Trophoblast cell (in vitro differentiated cells and primary cell): Measurements from ENCODE around the gene PSMD5.

Experiments
- DNase-seq, 2 donors: peaks; one replicate each; pipeline ENCODE4 v3.0.0-alpha.2; 2016
- H2AFZ ChIP-seq: 2 replicates; pipeline ENCODE4 v1.6.1; 2013; ENCODE audit warnings: low read length, moderate library complexity, mild to moderate bottlenecking; ENCODE audit not compliant: insufficient read depth, poor library complexity
- H2AK5ac ChIP-seq: 2 replicates; pipeline ENCODE4 v1.6.1; 2013; ENCODE audit warnings: mild to moderate bottlenecking, low read length
- H2BK120ac ChIP-seq: 2 replicates; pipeline ENCODE4 v1.6.1; 2013; ENCODE audit warnings: low read length, mild to moderate bottlenecking, moderate library complexity; ENCODE audit not compliant: insufficient read depth, poor library complexity
- H2BK12ac ChIP-seq: 2 replicates; pipeline ENCODE4 v1.6.1; 2013; ENCODE audit warnings: mild to moderate bottlenecking, low read length, moderate library complexity
- H2BK5ac ChIP-seq: 2 replicates; pipeline ENCODE4 v1.6.1; 2013; ENCODE audit warnings: low read length, low read depth, moderate library complexity, mild to moderate bottlenecking; ENCODE audit not compliant: poor library complexity
- H3K14ac ChIP-seq: 2 replicates; pipeline ENCODE4 v1.6.1; 2013; ENCODE audit warnings: mild to moderate bottlenecking, low read length
- H3K18ac ChIP-seq: 2 replicates; pipeline ENCODE4 v1.6.1; 2013; ENCODE audit warnings: mild to moderate bottlenecking, low read length
- H3K23ac ChIP-seq: 2 replicates; pipeline ENCODE4 v1.6.1; 2013; ENCODE audit warnings: low read length
- H3K27ac ChIP-seq: 2 replicates; pipeline ENCODE4 v1.5.1; 2013; ENCODE audit warnings: low read depth, mild to moderate bottlenecking, inconsistent platforms, low read length, moderate library complexity
- H3K27me3 ChIP-seq: 2 replicates; pipeline ENCODE4 v1.6.1; 2013; ENCODE audit warnings: inconsistent platforms, mild to moderate bottlenecking, low read length, moderate library complexity; ENCODE audit not compliant: insufficient read depth
- H3K36me3 ChIP-seq, 2 experiments: 1 replicate in 1 of 2; 2 replicates in 1 of 2; pipeline ENCODE4 v1.6.1; 2013; ENCODE audit warnings: low read length in 2 of 2, mild to moderate bottlenecking in 2 of 2, moderate library complexity in 1 of 2; ENCODE audit not compliant: insufficient read depth in 2 of 2, control insufficient read depth in 1 of 2
- H3K4ac ChIP-seq: 2 replicates; pipeline ENCODE4 v1.6.1; 2013; ENCODE audit warnings: low read depth, mild to moderate bottlenecking, low read length, moderate library complexity
- H3K4me1 ChIP-seq, 2 experiments: 1 replicate in 1 of 2; 2 replicates in 1 of 2; pipeline ENCODE4 v1.6.1; 2013; ENCODE audit warnings: low read length in 2 of 2, mild to moderate bottlenecking in 2 of 2, moderate library complexity in 1 of 2; ENCODE audit not compliant: insufficient read depth in 2 of 2, control insufficient read depth in 1 of 2
- H3K4me2 ChIP-seq: 2 replicates; pipeline ENCODE4 v1.6.1; 2013; ENCODE audit warnings: inconsistent platforms, mild to moderate bottlenecking, low read length, moderate library complexity
- H3K4me3 ChIP-seq: 2 replicates; pipeline ENCODE4 v1.5.1; 2013; ENCODE audit warnings: mild to moderate bottlenecking, low read depth, low read length, inconsistent platforms
- H3K79me1 ChIP-seq: one replicate; pipeline ENCODE4 v1.6.1; 2013; ENCODE audit warnings: low read length
- H3K79me2 ChIP-seq: 2 replicates; pipeline ENCODE4 v1.6.1; 2013; ENCODE audit warnings: low read length, mild to moderate bottlenecking; ENCODE audit not compliant: control insufficient read depth, insufficient read depth, poor library complexity
- H3K9ac ChIP-seq: 2 replicates; pipeline ENCODE4 v1.6.1; 2013; ENCODE audit warnings: mild to moderate bottlenecking, low read length
- H3K9me3 ChIP-seq: 2 replicates; pipeline ENCODE4 v1.6.1; 2013; ENCODE audit warnings: low read depth, mild to moderate bottlenecking, control low read depth, inconsistent platforms, low read length; ENCODE audit not compliant: insufficient read depth
- H4K12ac ChIP-seq: 2 replicates; pipeline ENCODE4 v1.6.1; 2013; ENCODE audit warnings: low read depth, mild to moderate bottlenecking, low read length, moderate library complexity
- H4K8ac ChIP-seq: 2 replicates; pipeline ENCODE4 v1.6.1; 2013; ENCODE audit warnings: low read depth, mild to moderate bottlenecking, low read length, moderate library complexity
- H4K91ac ChIP-seq: one replicate; pipeline ENCODE4 v1.6.1; 2013; ENCODE audit warnings: low read depth, mild to moderate bottlenecking, low read length, moderate library complexity
- WGBS: extraction: QIAGEN DNeasy Blood & Tissue Kit; methylation state at CpG from one replicate; pipeline ENCODE4 v1.1.7; 2013; ENCODE audit warnings: missing lambda C conversion rate; ENCODE audit not compliant: insufficient read length, insufficient coverage; ENCODE audit errors: extremely low coverage; 5-methylcytosine and 5-hydroxymethylcytosine counted together

PSMD5 gene

GRCh38 chr9:120869360-120869687, 26.6 kb upstream of the PSMD5 start:
- H3K4me3 ChIP-seq, result peak overlapping the region; percentile 76
- H3K79me2 ChIP-seq, result peaks cover 2% of the 10 kb centered on the region
- H2BK12ac ChIP-seq, result no peak overlapping the region
- no peak overlapping the region for H3K27ac ChIP-seq
- no peak overlapping the region for H4K91ac ChIP-seq
- H2AK5ac ChIP-seq, result no peak overlapping the region
- H4K8ac ChIP-seq, result peak overlapping the region; percentile 16
- no peak overlapping the region for H2BK120ac ChIP-seq
- no peak for DNase-seq
- H3K79me1 ChIP-seq, result peaks cover 2% of the 10 kb centered on the region
- H3K27me3 ChIP-seq, result no peaks in the 10 kb centered on the region
- no CpG with 5 or more reads among the region's 10 CpGs for WGBS
- no peak overlapping the region for H3K14ac ChIP-seq
- H2BK5ac ChIP-seq, result no peak overlapping the region
- H3K4me1 ChIP-seq, result peaks cover 2 to 4% of the 10 kb centered on the region in 2 experiments
- H3K4ac ChIP-seq, result no peak overlapping the region
- peak overlapping the region; percentile 1 for H3K18ac ChIP-seq
- H3K9ac ChIP-seq, result peak overlapping the region; percentile 76
- H4K12ac ChIP-seq, result peak overlapping the region; percentile 0
- H3K9me3 ChIP-seq, result peaks cover 5% of the 10 kb centered on the region
- H3K23ac ChIP-seq, result no peak overlapping the region
- H3K4me2 ChIP-seq, result peak overlapping the region; percentile 98
- peak overlapping the region; percentile 23 for H2AFZ ChIP-seq
- peaks cover 4 to 9% of the 10 kb centered on the region in 2 experiments for H3K36me3 ChIP-seq

DNA sequence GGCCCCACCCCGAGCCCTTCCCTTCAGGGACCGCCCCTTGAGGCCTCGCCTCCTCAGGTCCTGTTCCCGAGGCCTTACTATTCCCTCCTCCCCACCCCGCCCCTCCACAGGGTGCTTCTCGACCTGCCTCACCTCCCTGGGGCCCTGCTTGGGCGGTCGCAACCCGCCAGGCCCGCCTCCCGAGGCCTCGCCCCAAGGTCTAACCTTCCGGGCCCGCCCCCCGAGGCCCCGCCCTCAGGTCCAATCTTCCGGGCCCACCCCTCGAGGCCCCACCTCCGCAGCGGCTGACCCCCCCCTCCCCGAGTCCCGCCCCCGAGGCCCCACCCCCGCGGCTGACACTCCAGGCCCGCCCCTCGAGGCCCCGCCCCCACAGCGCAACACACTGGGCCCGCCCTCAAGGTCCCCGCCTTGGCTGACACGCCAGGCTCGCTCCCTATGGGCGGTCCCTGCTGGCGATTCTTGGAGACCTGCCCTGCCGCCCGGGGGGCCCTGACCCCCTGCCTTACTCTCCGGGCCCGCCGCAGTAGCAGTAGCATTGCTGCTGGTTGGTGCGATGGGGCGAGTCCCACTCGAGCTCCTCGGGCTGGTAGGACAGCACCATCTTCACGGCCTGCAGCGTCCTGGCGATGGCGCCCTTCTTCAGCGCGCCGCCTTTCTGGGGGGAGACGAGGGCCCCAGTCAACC, 26.1 kb upstream of the PSMD5 start:
- peak overlapping the region; percentile 76 for H3K4me3 ChIP-seq
- H3K9me3 ChIP-seq, result peaks cover 4% of the 10 kb centered on the region
- H3K36me3 ChIP-seq, result peaks cover 2 to 6% of the 10 kb centered on the region in 2 experiments
- no peaks in the 10 kb centered on the region for H3K27me3 ChIP-seq
- no peak overlapping the region for H3K4ac ChIP-seq
- no peak overlapping the region for H4K91ac ChIP-seq
- peak overlapping the region; percentile 37 for H4K8ac ChIP-seq
- H3K14ac ChIP-seq, result no peak overlapping the region
- H3K4me2 ChIP-seq, result peak overlapping the region; percentile 98
- peak overlapping the region; percentile 1 for H3K18ac ChIP-seq
- no peak overlapping the region for H3K27ac ChIP-seq
- H3K23ac ChIP-seq, result no peak overlapping the region
- peaks cover 2% of the 10 kb centered on the region for H3K79me1 ChIP-seq
- no peak overlapping the region for H2BK12ac ChIP-seq
- no peak overlapping the region for H2AK5ac ChIP-seq
- H3K79me2 ChIP-seq, result peaks cover 2% of the 10 kb centered on the region
- H3K4me1 ChIP-seq, result peaks cover 2 to 4% of the 10 kb centered on the region in 2 experiments
- peak overlapping the region; percentile 76 for H3K9ac ChIP-seq
- no peak overlapping the region for H2BK120ac ChIP-seq
- no CpG with 5 or more reads among the region's 52 CpGs for WGBS
- H2AFZ ChIP-seq, result peak overlapping the region; percentile 23
- peak overlapping the region; percentile 0 for H4K12ac ChIP-seq
- H2BK5ac ChIP-seq, result no peak overlapping the region
- DNase-seq, result peak; percentile 95 to 96

DNA sequence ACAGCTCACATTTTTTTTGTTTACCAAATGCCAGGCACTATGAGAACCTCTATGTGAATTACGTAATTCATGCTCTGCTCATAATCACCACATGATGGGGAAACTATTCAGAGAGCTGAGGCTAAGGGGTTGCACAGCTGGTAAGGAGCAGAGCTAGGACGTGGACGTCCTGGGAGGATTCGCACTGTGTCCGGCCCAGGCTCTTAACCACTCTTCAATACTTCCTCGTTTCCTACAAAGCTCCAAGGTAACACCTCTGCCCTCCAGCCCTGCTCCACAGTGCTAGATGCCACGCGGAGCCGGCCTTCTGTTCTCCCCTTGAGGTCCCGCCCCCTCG, 25.6 kb upstream of the PSMD5 start:
- Histone ChIP-seq H3K4me2 (peak overlapping the region; percentile 55), H3K23ac (no peak overlapping the region), H2AK5ac (no peak overlapping the region), H4K12ac (peak overlapping the region; percentile 67), H3K9ac (no peak overlapping the region), H3K36me3 (peaks cover 2 to 5% of the 10 kb centered on the region in 2 experiments), H3K4me1 (peaks cover 2 to 4% of the 10 kb centered on the region in 2 experiments), H3K27me3 (no peaks in the 10 kb centered on the region), H2BK5ac (no peak overlapping the region), H3K79me1 (peaks cover 2% of the 10 kb centered on the region), H4K91ac (peak overlapping the region; percentile 26), H3K4me3 (peak overlapping the region; percentile 51), H2BK12ac (no peak overlapping the region), H3K18ac (no peak overlapping the region), H4K8ac (peak overlapping the region; percentile 37), H3K79me2 (peaks cover 2% of the 10 kb centered on the region), H2BK120ac (no peak overlapping the region), H3K4ac (no peak overlapping the region), H3K14ac (no peak overlapping the region), H3K27ac (no peak overlapping the region), H3K9me3 (peaks cover 8% of the 10 kb centered on the region), H2AFZ (peak overlapping the region; percentile 5)
- DNase-seq, result no peak
- no CpG with 5 or more reads among the region's 11 CpGs for WGBS

GRCh38 chr9:120867676-120868338, 25.1 kb upstream of the PSMD5 start:
- no peak for DNase-seq
- Histone ChIP-seq H3K4me3 (no peak overlapping the region), H2AFZ (no peak overlapping the region), H3K4me2 (peak overlapping the region; percentile 55), H4K91ac (no peak overlapping the region), H4K12ac (no peak overlapping the region), H3K9ac (no peak overlapping the region), H3K9me3 (peaks cover 8% of the 10 kb centered on the region), H3K79me2 (peaks cover 2% of the 10 kb centered on the region), H3K79me1 (peaks cover 2% of the 10 kb centered on the region), H3K36me3 (peaks cover 3 to 4% of the 10 kb centered on the region in 2 experiments), H3K14ac (no peak overlapping the region), H3K27me3 (no peaks in the 10 kb centered on the region), H2BK12ac (no peak overlapping the region), H2BK5ac (no peak overlapping the region), H4K8ac (no peak overlapping the region), H3K27ac (no peak overlapping the region), H3K4me1 (peaks cover 2 to 4% of the 10 kb centered on the region in 2 experiments), H3K23ac (no peak overlapping the region), H3K4ac (no peak overlapping the region), H2AK5ac (no peak overlapping the region), H2BK120ac (no peak overlapping the region), H3K18ac (no peak overlapping the region)
- WGBS, result no CpG with 5 or more reads among the region's 15 CpGs
